Nucleus accumbens (tissue), 56 donors: ENCODE data around the gene ABCC2.
"Not testable (repeated sequence)": the region's sequence is repeated elsewhere in the genome, so short reads cannot be mapped to it uniquely, and the experiment has no call there.

Experiments
- DNase-seq, 56 donors: peaks; one replicate each; lab custom pipeline; 2025; lab: John Stamatoyannopoulos, UW

Gene ABCC2

DNA sequence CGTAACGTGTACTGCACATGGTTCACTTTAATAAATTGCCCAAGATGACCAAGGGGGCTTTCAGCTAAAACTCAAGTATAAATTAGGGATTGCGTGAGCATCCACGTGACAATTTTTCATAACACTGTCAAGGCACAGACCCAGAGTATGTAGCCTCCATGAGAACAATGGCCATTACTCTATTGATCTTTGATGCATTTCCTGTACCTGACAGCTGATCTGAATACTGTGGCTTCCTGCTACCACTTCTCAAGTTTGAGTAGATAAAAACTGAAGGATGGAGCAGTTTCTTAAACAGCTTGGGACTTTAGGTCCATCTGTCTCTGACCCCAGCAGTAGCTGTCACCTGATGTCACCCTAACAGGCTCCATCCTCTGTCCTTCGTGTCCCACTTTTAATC, 98.9 kb downstream of the ABCC2 start:
- no peak for DNase-seq

DNA sequence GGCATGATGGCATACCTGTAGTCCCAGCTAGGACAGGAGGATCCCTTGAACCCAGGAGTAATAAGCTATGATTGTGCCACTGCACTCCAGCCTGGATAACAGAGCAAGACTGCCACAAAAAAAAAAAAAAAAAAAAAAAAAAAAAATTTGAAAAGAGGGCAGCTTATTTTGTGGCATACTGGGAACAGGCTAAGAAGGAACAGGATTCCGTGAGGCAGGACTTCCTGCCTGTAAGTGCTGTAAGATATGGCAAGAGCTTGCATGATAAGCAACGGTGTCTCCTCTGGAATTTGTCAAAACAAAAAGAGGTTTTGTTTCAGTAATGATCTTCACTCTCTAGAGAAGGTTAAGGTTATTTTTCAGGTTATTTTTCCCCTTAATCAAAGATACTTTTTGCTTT, 101.1 kb downstream of the ABCC2 start:
- DNase-seq = no peak

DNA sequence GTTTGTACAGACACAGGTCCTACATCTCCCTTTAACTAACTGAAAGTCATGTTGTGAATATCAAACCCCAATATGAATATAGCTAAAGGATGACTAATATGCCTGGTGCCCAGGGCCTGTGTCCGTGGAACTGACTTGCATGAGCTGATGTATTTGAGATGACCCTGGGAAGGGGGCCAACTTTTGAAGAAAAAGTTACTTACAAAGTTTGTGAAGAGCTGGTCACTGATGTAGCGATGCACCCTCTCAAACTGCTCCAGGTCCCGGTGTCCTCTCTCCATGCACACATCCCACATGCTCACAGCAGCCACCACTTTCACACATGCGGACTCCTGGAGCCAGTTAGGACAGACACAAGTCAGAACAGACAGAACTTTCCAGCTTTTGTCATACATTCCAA, 106.2 kb downstream of the ABCC2 start:
- peak in 1 of 56 donors; percentile 5 for DNase-seq

DNA sequence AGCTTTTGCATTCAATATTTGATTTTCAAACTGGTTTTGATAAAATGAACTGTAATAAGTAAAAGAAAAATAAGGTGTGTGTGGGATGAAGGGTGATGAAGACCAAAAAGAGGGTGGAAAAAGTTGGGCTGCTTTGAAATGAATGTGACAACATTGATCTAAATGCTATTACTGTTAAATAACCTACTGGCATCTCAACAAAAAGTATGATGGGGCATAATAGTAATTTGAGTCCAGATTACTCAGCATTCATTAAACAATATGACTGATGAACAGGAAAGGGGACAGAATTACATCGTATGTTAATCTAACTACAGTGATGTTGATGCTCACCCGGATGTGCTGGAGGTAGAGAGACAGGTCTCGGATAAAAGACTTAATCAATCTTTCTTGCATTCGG, 112.2 kb downstream of the ABCC2 start:
- DNase-seq = no peak

DNA sequence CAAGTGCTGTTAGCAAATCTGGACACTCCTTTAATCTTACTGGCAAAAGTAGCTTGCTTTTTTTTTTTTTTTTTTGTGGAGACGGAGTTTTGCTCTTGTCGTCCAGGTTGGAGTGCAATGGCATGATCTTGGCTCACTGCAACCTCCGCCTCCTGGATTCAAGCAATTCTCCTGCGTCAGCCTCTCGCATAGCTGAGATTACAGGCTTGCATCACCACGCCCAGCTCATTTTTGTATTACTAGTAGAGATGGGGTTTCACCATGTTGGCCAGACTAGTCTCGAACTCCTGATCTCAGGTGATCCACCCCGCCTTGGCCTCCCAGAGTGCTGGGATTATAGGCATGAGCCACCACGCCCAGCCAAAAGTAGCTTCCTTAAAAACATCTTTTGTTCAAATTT, 112.6 kb downstream of the ABCC2 start:
- not testable (repeated sequence) for DNase-seq

DNA sequence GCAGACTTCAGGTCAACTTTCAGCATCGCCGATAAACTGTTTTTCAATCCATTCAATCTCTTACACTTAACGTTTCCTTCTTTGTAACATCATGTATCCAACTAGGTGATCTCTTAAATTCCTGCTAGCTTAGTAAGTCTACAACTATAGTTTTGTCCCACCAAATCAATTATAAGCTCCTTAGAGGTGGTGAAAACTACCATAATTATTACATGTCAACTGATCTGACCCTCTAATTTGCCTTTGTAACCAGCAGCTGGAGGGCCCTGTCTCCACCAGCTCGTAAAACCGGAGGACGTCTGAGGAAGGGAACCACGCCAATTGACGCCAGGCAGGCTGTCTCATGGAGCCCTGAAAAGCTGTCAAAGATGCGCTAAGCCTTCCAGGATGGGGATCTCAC, 113.4 kb downstream of the ABCC2 start:
- DNase-seq = no peak
